OCI-LY7 (cell line): ENCODE data around the gene ZNF821. TPM values are rescaled to one million over a fixed set of nuclear protein-coding genes. Genes with fewer than 3 reads are reported as not detected.

Experiments
- BruUV-seq: library from RNA; stranded (reverse); fragments of 400-500 nt; replicated peaks from 2 replicates; lab custom pipeline; 2021; lab: Mats Ljungman, UMichigan
- CTCF ChIA-PET: fragments of 300-600 bp; sonication (Branson Sonifier 250); formaldehyde crosslinking; loops from one replicate; lab custom pipeline; 2022; ENCODE audit warnings: antibody characterized with exemption; ENCODE audit not compliant: unreplicated experiment; lab: Charles Lee
- POLR2A ChIA-PET: fragments of 300-600 bp; sonication (Branson Sonifier 250); formaldehyde crosslinking; loops from one replicate; lab custom pipeline; 2022; ENCODE audit warnings: antibody characterized with exemption; lab: Charles Lee
- DNase-seq: peaks from one replicate; pipeline ENCODE4 v3.0.0-alpha.2; 2015; ENCODE audit warnings: low spot score
- H2AFZ ChIP-seq: fragments of 200-600 bp; sonication (generic), shearing (Covaris generic); 2 replicates; pipeline ENCODE4 v1.6.1; 2014; ENCODE audit warnings: mild to moderate bottlenecking, antibody characterized with exemption, low read length, moderate library complexity
- H3K27ac ChIP-seq: fragments of 200-600 bp; sonication (generic); 2 replicates; pipeline ENCODE4 v1.5.1; 2014; ENCODE audit warnings: mixed run types, low read depth, mild to moderate bottlenecking, moderate library complexity, low read length, inconsistent platforms; ENCODE audit not compliant: poor library complexity, severe bottlenecking
- H3K36me3 ChIP-seq: fragments of 200-600 bp; sonication (generic); 2 replicates; pipeline ENCODE4 v1.6.1; 2014; ENCODE audit warnings: mild to moderate bottlenecking, antibody characterized with exemption, low read length, moderate library complexity, mixed read lengths; ENCODE audit not compliant: insufficient read depth
- H3K4me1 ChIP-seq: fragments of 200-600 bp; sonication (generic); 2 replicates; pipeline ENCODE4 v1.5.1; 2014; ENCODE audit warnings: mild to moderate bottlenecking, low read length; ENCODE audit not compliant: insufficient read depth, poor library complexity, severe bottlenecking
- H3K4me2 ChIP-seq: fragments of 200-600 bp; sonication (generic); 2 replicates; pipeline ENCODE4 v1.6.1; 2014; ENCODE audit warnings: mild to moderate bottlenecking, low read length
- H3K4me3 ChIP-seq: fragments of 200-600 bp; sonication (generic); 2 replicates; pipeline ENCODE4 v1.5.1; 2014; ENCODE audit warnings: mild to moderate bottlenecking, low read depth, low read length; ENCODE audit not compliant: poor library complexity, severe bottlenecking
- H3K79me2 ChIP-seq: fragments of 200-600 bp; sonication (generic); 2 replicates; pipeline ENCODE4 v1.6.1; 2016; ENCODE audit warnings: low read depth, mild to moderate bottlenecking, low read length, moderate library complexity, mixed read lengths; ENCODE audit not compliant: insufficient read depth
- H3K9me2 ChIP-seq: fragments of 200-600 bp; sonication (generic); 2 replicates; pipeline ENCODE4 v1.6.1; 2016; ENCODE audit warnings: mild to moderate bottlenecking, low read length, mixed read lengths; ENCODE audit not compliant: insufficient read depth
- H3K9me3 ChIP-seq: fragments of 200-600 bp; sonication (generic); 2 replicates; pipeline ENCODE4 v1.6.1; 2014; ENCODE audit warnings: mild to moderate bottlenecking, mixed run types, low read length, mixed read lengths
- H4K20me1 ChIP-seq: fragments of 200-600 bp; sonication (generic); 2 replicates; pipeline ENCODE4 v1.6.1; 2014; ENCODE audit warnings: mild to moderate bottlenecking, antibody characterized with exemption, low read length, moderate library complexity, mixed read lengths; ENCODE audit not compliant: insufficient read depth
- CTCF ChIP-seq: fragments of 200-600 bp; sonication (generic); conservative IDR thresholded peaks from 2 replicates; pipeline ENCODE4 v1.5.1; 2014; ENCODE audit warnings: mild to moderate bottlenecking, antibody characterized with exemption, low read length, moderate library complexity, mixed read lengths
- EZH2phosphoT487 ChIP-seq: fragments of 200-600 bp; sonication (generic); IDR thresholded peaks from 2 replicates; pipeline ENCODE4 v1.6.1; 2018; ENCODE audit warnings: low read depth, borderline replicate concordance, mild to moderate bottlenecking, mixed run types, antibody characterized with exemption, low read length, moderate library complexity, mixed read lengths
- intact Hi-C: fragments of 100-400 bp; cut with micrococcal nuclease; formaldehyde crosslinking; loops from one replicate; pipeline ENCODE4 v1.10.0; 2022; ENCODE audit not compliant: unreplicated experiment
- total RNA-seq, 2 experiments: library from RNA; depleted of rRNA in 1 of 2; stranded (reverse); fragments of >200 nt in 1 of 2; shearing (Covaris generic) in 1 of 2; gene quantifications; 2 replicates each; pipeline ENCODE4 v1.2.3, GENCODE V29; 2014 to 2022

The ZNF821 gene
- total RNA-seq, 2 experiments from 2014 or later = 14.6 to 17.8 TPM

GRCh38 chr16:71845639-71846430, 38.1 kb downstream of the ZNF821 start, which contains the start of gene ATXN1L:
Gene ATXN1L, plus strand, starts transcription at chr16:71845976. Its CDS starts 3,765 bp downstream, at chr16:71849741.
- Histone ChIP-seq H3K4me1 (peaks cover 32% of the 10 kb centered on the region), H3K27ac (peak within 1 kb of the TSS; percentile 18), H3K4me2 (peak within 1 kb of the TSS; percentile 83), H3K79me2 (peaks cover 18% of the 10 kb centered on the region; the same call in 1 of the 2 replicates), H4K20me1 (no peaks in the 10 kb centered on the region), H2AFZ (peak within 1 kb of the TSS; percentile 85), H3K4me3 (peak within 1 kb of the TSS; percentile 89), H3K36me3 (peaks cover 28% of the 10 kb centered on the region), H3K9me2 (no peaks in the 10 kb centered on the region), H3K9me3 (no peaks in the 10 kb centered on the region)
- DNase-seq = peak; percentile 94
- intact Hi-C loops = loop anchor here (2.0 to 5.0 kb wide), 3 partner anchors 37 to 246 kb away; partner anchors contain the start of genes DHX38 and TXNL4B
- ChIA-PET POLR2A (interaction anchor here (0.7 to 0.8 kb wide), 2 partner anchors 39 to 118 kb away, joined by 3 read pairs; no protein-coding TSS in a partner anchor), CTCF (no interaction called here)
- BruUV-seq = TSS peak; percentile 72
- no peak for TF ChIP-seq CTCF
- TF ChIP-seq EZH2phosphoT487 = no peak

- Histone ChIP-seq H3K4me2 (no peak overlapping the region), H3K9me2 (no peaks in the 10 kb centered on the region), H3K36me3 (peaks cover 9% of the 10 kb centered on the region), H3K27ac (no peak overlapping the region), H3K4me3 (no peak overlapping the region), H4K20me1 (no peaks in the 10 kb centered on the region), H2AFZ (no peak overlapping the region), H3K4me1 (peaks cover 32% of the 10 kb centered on the region), H3K79me2 (peaks cover 18% of the 10 kb centered on the region; the same call in 1 of the 2 replicates), H3K9me3 (no peaks in the 10 kb centered on the region)
- BruUV-seq = no TSS peak
- intact Hi-C loops = no loop called here
- no peak for DNase-seq
- CTCF ChIA-PET = no interaction called here
- no peak for TF ChIP-seq CTCF
- TF ChIP-seq EZH2phosphoT487 = no peak
- POLR2A ChIA-PET = interaction anchor here (0.6 to 1.5 kb wide), 5 partner anchors 10 to 36 kb away, joined by 3 to 12 read pairs (median 4); partner anchors contain the start of gene AP1G1
Measured at GRCh38 chr16:71843572-71843971, 40.4 kb downstream of the ZNF821 start.
